ENCODE measurements around the gene CASK. TPM values are rescaled to one million over a fixed set of nuclear protein-coding genes. Genes with fewer than 3 reads are reported as not detected.

Gene CASK
- total RNA-seq, 1 experiment from 2014 or later = 29.4 TPM

DNA sequence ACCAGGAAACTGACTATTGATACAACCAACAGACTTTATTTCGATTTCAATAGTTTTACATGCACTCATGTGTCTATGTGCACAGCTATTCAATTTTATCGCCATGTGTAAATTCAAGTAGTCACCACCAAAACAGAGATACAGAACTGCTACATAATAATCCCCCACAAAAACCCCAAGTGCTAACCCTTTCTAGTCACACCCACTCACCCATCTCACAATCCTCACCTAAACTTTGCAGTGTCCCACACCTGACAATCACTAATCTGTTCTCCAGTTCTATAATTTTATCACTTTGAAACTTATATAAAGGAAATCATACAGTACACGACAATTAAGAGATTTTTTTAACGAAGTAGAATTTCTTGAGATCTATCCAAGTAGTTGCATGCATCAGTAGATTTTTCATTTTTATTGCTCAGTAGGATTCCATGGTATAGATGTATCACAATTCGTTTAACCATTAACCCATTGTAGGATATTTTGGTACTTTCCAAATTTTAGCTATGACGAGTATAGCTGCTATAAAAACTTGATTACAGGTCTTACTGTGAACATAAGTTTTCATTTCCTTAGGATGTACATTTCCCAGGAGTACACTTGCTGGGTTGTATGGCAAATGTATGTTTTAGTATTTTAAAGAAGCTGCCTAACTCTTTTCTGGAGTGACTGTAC lies 85.9 kb downstream of the CASK start:
- H3K4me3 ChIP-seq = no peak overlapping the region
- H3K27me3 ChIP-seq (ENCODE audit: insufficient read depth, low read depth) = no peaks in the 10 kb centered on the region
- H2AFZ ChIP-seq = no peak overlapping the region
- H3K4me1 ChIP-seq (replicated peaks; ENCODE audit: insufficient read depth) = no peaks in the 10 kb centered on the region
- no peaks in the 10 kb centered on the region for H3K79me2 ChIP-seq (ENCODE audit: low read depth)
- POLR2A ChIA-PET (ENCODE audit: unreplicated experiment) = no interaction called here
- no peak overlapping the region for H3K27ac ChIP-seq
- H3K36me3 ChIP-seq (ENCODE audit: low read depth) = no peaks in the 10 kb centered on the region
- no peak for DNase-seq
- no peaks in the 10 kb centered on the region for H3F3A ChIP-seq (ENCODE audit: insufficient read depth, low read depth)
- no peaks in the 10 kb centered on the region for H3K9me3 ChIP-seq (ENCODE audit: insufficient read depth, low read depth)
- CTCF ChIA-PET = no interaction called here
- no peaks in the 10 kb centered on the region for H3K9me2 ChIP-seq (ENCODE audit: insufficient read depth)
- H4K20me1 ChIP-seq (ENCODE audit: insufficient read depth) = no peaks in the 10 kb centered on the region
- no TSS peak for BruUV-seq (replicated peaks)
- no peak overlapping the region for H3K4me2 ChIP-seq
- intact Hi-C loops (cut with micrococcal nuclease; ENCODE audit: unreplicated experiment) = no loop called here
- no peak for TF ChIP-seq EZH2 (IDR thresholded peaks at IDR 0.05; ENCODE audit: low read depth)
- TF ChIP-seq, protein P1, sequence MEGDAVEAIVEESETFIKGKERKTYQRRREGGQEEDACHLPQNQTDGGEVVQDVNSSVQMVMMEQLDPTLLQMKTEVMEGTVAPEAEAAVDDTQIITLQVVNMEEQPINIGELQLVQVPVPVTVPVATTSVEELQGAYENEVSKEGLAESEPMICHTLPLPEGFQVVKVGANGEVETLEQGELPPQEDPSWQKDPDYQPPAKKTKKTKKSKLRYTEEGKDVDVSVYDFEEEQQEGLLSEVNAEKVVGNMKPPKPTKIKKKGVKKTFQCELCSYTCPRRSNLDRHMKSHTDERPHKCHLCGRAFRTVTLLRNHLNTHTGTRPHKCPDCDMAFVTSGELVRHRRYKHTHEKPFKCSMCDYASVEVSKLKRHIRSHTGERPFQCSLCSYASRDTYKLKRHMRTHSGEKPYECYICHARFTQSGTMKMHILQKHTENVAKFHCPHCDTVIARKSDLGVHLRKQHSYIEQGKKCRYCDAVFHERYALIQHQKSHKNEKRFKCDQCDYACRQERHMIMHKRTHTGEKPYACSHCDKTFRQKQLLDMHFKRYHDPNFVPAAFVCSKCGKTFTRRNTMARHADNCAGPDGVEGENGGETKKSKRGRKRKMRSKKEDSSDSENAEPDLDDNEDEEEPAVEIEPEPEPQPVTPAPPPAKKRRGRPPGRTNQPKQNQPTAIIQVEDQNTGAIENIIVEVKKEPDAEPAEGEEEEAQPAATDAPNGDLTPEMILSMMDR (conservative IDR thresholded peaks at IDR 0.05) = no peak

DNA sequence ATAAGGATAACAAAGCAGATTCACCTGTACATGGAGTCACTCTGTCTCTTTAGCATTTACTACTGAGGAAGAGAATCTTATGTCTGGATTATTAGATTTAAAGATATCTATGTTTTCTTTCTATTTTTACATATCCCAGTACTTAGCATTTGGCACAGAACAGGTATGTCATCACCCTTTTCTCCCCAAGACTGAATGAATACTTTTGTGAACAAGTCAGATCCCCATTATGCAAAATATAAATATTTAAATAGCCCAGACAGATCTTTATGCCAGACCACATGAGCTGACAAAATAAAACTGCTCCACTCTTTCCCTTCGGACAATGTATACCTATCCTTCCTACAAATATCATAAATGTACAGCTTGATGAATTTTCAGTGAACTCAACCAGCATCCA lies 94.5 kb downstream of the CASK start:
- no peaks in the 10 kb centered on the region for H3K4me1 ChIP-seq (replicated peaks; ENCODE audit: insufficient read depth)
- H3K79me2 ChIP-seq (ENCODE audit: low read depth) = no peaks in the 10 kb centered on the region
- ChIA-PET CTCF (no interaction called here), POLR2A (ENCODE audit: unreplicated experiment) (no interaction called here)
- H3K4me2 ChIP-seq = no peak overlapping the region
- H3K36me3 ChIP-seq (ENCODE audit: low read depth) = no peaks in the 10 kb centered on the region
- H3F3A ChIP-seq (ENCODE audit: insufficient read depth, low read depth) = no peaks in the 10 kb centered on the region
- H3K9me3 ChIP-seq (ENCODE audit: insufficient read depth, low read depth) = no peaks in the 10 kb centered on the region
- no peak overlapping the region for H3K27ac ChIP-seq
- no peaks in the 10 kb centered on the region for H4K20me1 ChIP-seq (ENCODE audit: insufficient read depth)
- H3K27me3 ChIP-seq (ENCODE audit: insufficient read depth, low read depth) = no peaks in the 10 kb centered on the region
- TF ChIP-seq, protein P1 (conservative IDR thresholded peaks at IDR 0.05) = no peak
- no peak for TF ChIP-seq EZH2 (IDR thresholded peaks at IDR 0.05; ENCODE audit: low read depth)
- no peak for DNase-seq
- no peaks in the 10 kb centered on the region for H3K9me2 ChIP-seq (ENCODE audit: insufficient read depth)
- H3K4me3 ChIP-seq = no peak overlapping the region
- intact Hi-C loops (cut with micrococcal nuclease; ENCODE audit: unreplicated experiment) = no loop called here
- no peak overlapping the region for H2AFZ ChIP-seq
- BruUV-seq (replicated peaks) = no TSS peak

DNA sequence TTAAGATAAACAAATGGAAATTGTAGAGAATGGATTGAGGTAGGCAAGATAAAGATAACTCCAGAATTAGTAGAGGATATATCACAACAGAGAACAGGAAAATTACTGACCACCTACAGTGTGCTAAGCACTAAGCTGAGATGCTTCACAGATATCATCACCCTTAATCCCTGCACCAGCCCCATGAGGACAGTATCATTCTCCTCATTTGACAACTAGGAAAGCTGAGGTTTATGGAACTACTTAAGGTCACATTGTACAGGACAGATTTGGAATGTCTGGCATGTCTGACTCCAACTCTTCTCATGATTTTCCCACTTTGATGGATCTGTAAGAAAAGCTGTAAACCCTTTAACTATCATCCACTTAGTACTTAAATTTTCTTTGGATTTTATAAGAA lies 95.5 kb downstream of the CASK start:
- Histone ChIP-seq H3F3A (ENCODE audit: insufficient read depth, low read depth) (no peaks in the 10 kb centered on the region), H3K79me2 (ENCODE audit: low read depth) (no peaks in the 10 kb centered on the region), H3K9me3 (ENCODE audit: insufficient read depth, low read depth) (no peaks in the 10 kb centered on the region), H3K9me2 (ENCODE audit: insufficient read depth) (no peaks in the 10 kb centered on the region), H3K4me3 (no peak overlapping the region), H3K4me2 (no peak overlapping the region), H4K20me1 (ENCODE audit: insufficient read depth) (no peaks in the 10 kb centered on the region), H3K4me1 (replicated peaks; ENCODE audit: insufficient read depth) (no peaks in the 10 kb centered on the region), H2AFZ (no peak overlapping the region), H3K27ac (no peak overlapping the region), H3K27me3 (ENCODE audit: insufficient read depth, low read depth) (no peaks in the 10 kb centered on the region), H3K36me3 (ENCODE audit: low read depth) (no peaks in the 10 kb centered on the region)
- TF ChIP-seq EZH2 (IDR thresholded peaks at IDR 0.05; ENCODE audit: low read depth) = no peak
- TF ChIP-seq, protein P1 (conservative IDR thresholded peaks at IDR 0.05) = no peak
- POLR2A ChIA-PET (ENCODE audit: unreplicated experiment) = no interaction called here
- no TSS peak for BruUV-seq (replicated peaks)
- no peak for DNase-seq
- CTCF ChIA-PET = no interaction called here
- intact Hi-C loops (cut with micrococcal nuclease; ENCODE audit: unreplicated experiment) = no loop called here

All from PC-9 (cell line).